DND-41 (cell line): ENCODE results near the gene IFT25.

ENCODE experiments used
- ATAC-seq: fragments of 200-7000 bp; cut with Tn5 transposase; 3 replicates; pipeline ENCODE4 v1.9.1; 2021; ENCODE audit warnings: low read depth; ENCODE audit not compliant: insufficient read depth
- DNase-seq: peaks from one replicate; pipeline ENCODE4 v3.0.0-alpha.2; 2020
- H2AFZ ChIP-seq: 2 replicates; pipeline ENCODE4 v1.6.0; 2012; ENCODE audit warnings: low read depth, low read length
- H3K27ac ChIP-seq: 2 replicates; pipeline ENCODE4 v1.5.1; 2012; ENCODE audit warnings: low read length, inconsistent platforms
- H3K27me3 ChIP-seq: fragments of 200-600 bp; sonication (generic); 2 replicates; pipeline ENCODE4 v1.6.0; 2012; ENCODE audit warnings: low read length, mild to moderate bottlenecking, inconsistent platforms; ENCODE audit not compliant: insufficient read depth, poor library complexity
- H3K36me3 ChIP-seq: 2 replicates; pipeline ENCODE4 v1.5.1; 2012; ENCODE audit warnings: low read length, inconsistent platforms; ENCODE audit not compliant: insufficient read depth
- H3K4me1 ChIP-seq: 2 replicates; pipeline ENCODE4 v1.5.1; 2012; ENCODE audit warnings: mild to moderate bottlenecking, low read length; ENCODE audit not compliant: insufficient read depth
- H3K4me2 ChIP-seq: 2 replicates; pipeline ENCODE4 v1.6.0; 2012; ENCODE audit warnings: mild to moderate bottlenecking, moderate library complexity, low read length, inconsistent platforms; ENCODE audit not compliant: insufficient read depth
- H3K4me3 ChIP-seq, 2 experiments: fragments of 200-600 bp in 1 of 2; shearing (Covaris generic) in 1 of 2; 2 replicates each; pipeline ENCODE4 v1.5.1; 2012 to 2016; ENCODE audit warnings: inconsistent platforms in 2 of 2, low read length in 2 of 2, mild to moderate bottlenecking in 2 of 2, low read depth in 1 of 2, moderate library complexity in 1 of 2
- H3K79me2 ChIP-seq: 2 replicates; pipeline ENCODE4 v1.6.0; 2012; ENCODE audit warnings: low read length, inconsistent platforms; ENCODE audit not compliant: insufficient read depth
- H3K9ac ChIP-seq: 2 replicates; pipeline ENCODE4 v1.6.0; 2012; ENCODE audit warnings: low read depth, mild to moderate bottlenecking, inconsistent platforms, low read length, moderate library complexity
- H3K9me3 ChIP-seq: 2 replicates; pipeline ENCODE4 v1.5.1; 2012; ENCODE audit warnings: low read length, moderate library complexity, mild to moderate bottlenecking, inconsistent platforms; ENCODE audit not compliant: insufficient read depth, severe bottlenecking
- H4K20me1 ChIP-seq: 2 replicates; pipeline ENCODE4 v1.6.0; 2012; ENCODE audit warnings: low read length; ENCODE audit not compliant: insufficient read depth
- EZH2 ChIP-seq: IDR thresholded peaks from 3 replicates; pipeline ENCODE4 v1.6.1; 2012; ENCODE audit warnings: borderline replicate concordance, low read depth, mild to moderate bottlenecking, moderate library complexity, low read length, inconsistent platforms; ENCODE audit not compliant: severe bottlenecking
- TF ChIP-seq, protein P1 (sequence below): IDR thresholded peaks from 2 replicates; pipeline ENCODE4 v1.5.1; 2012; ENCODE audit warnings: borderline replicate concordance, low read length, moderate library complexity, mild to moderate bottlenecking; ENCODE audit not compliant: poor library complexity, severe bottlenecking; ENCODE audit errors: extremely low read depth

IFT25 gene

DNA sequence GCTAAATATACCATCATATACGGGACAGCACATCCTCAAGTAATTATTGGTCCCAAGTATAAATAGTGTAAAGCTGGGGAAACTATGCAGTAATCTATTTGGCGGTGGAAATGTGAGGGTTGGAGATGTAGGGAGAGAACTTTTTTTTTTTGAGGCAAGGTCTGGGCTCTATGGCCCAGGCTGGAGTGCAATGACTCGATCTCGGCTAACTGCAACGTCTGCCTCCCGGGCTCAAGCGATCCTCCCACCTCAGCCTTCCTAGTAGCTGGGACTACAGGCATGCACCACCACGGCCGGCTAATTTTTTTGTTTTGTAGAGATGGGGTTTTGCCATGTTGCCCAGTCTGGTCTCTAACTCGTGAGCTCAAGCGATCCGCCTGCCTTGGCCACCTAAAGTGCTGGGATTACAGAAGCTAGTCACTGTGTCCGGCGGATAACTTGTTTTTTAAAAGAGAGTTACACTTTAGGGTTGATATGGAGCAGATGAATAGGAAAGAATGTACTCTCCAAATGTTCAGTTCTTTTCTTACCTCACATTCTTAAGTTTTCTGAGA is 1.9 kb downstream of the IFT25 start:
- peak overlapping the region in 1 of 2 experiments; percentile 71; a peak in 2 of 4 replicates for H3K4me3 ChIP-seq
- H2AFZ ChIP-seq: no peak overlapping the region
- peaks cover 6% of the 10 kb centered on the region; the same call in 1 of the 2 replicates for H4K20me1 ChIP-seq
- peak overlapping the region; percentile 98 for H3K4me2 ChIP-seq
- H3K9ac ChIP-seq: peak overlapping the region; percentile 77
- DNase-seq (no peak), ATAC-seq (no peak)
- H3K27me3 ChIP-seq: no peaks in the 10 kb centered on the region
- H3K9me3 ChIP-seq: no peaks in the 10 kb centered on the region
- peaks cover 58% of the 10 kb centered on the region for H3K4me1 ChIP-seq
- TF ChIP-seq, protein P1, sequence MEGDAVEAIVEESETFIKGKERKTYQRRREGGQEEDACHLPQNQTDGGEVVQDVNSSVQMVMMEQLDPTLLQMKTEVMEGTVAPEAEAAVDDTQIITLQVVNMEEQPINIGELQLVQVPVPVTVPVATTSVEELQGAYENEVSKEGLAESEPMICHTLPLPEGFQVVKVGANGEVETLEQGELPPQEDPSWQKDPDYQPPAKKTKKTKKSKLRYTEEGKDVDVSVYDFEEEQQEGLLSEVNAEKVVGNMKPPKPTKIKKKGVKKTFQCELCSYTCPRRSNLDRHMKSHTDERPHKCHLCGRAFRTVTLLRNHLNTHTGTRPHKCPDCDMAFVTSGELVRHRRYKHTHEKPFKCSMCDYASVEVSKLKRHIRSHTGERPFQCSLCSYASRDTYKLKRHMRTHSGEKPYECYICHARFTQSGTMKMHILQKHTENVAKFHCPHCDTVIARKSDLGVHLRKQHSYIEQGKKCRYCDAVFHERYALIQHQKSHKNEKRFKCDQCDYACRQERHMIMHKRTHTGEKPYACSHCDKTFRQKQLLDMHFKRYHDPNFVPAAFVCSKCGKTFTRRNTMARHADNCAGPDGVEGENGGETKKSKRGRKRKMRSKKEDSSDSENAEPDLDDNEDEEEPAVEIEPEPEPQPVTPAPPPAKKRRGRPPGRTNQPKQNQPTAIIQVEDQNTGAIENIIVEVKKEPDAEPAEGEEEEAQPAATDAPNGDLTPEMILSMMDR: no peak
- no peak for TF ChIP-seq EZH2
- peak overlapping the region; percentile 4; the same call in 1 of the 2 replicates for H3K27ac ChIP-seq
- peaks cover 83% of the 10 kb centered on the region for H3K79me2 ChIP-seq
- peaks cover 13% of the 10 kb centered on the region for H3K36me3 ChIP-seq

DNA sequence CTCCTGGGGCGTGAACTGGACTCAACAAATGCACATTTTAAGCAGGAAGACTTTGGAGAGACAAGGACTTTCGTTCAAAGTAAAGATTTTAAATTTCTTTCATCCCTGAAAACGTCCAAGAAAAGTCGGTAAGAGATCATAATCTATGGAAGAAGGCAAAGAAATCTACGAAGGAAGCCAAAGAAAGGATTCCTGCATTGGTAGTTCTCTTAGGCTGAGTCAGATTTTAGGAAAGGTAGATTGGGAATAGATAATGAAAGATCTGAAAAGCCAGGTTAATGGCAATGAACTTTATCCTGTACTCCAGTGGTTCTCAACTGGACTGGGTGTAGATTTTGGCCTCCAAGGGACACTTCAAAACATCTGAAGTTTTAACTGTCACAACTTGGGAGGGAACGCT is 2.4 kb downstream of the IFT25 start:
- Histone ChIP-seq H4K20me1 (peaks cover 6% of the 10 kb centered on the region; the same call in 1 of the 2 replicates), H3K4me3 (0 out of 4 replicates have a peak overlapping the region, but pooled peaks of 1 of the 2 experiments have one; percentile 2), H3K27ac (no peak overlapping the region), H2AFZ (no peak overlapping the region), H3K79me2 (peaks cover 83% of the 10 kb centered on the region), H3K9ac (0 out of 2 replicates have a peak overlapping the region, but pooled peaks have one; percentile 77), H3K9me3 (no peaks in the 10 kb centered on the region), H3K4me2 (peak overlapping the region; percentile 98), H3K4me1 (peaks cover 54% of the 10 kb centered on the region), H3K36me3 (peaks cover 17% of the 10 kb centered on the region), H3K27me3 (no peaks in the 10 kb centered on the region)
- ATAC-seq: no peak
- no peak for TF ChIP-seq EZH2
- TF ChIP-seq, protein P1: no peak
- DNase-seq: no peak

DNA sequence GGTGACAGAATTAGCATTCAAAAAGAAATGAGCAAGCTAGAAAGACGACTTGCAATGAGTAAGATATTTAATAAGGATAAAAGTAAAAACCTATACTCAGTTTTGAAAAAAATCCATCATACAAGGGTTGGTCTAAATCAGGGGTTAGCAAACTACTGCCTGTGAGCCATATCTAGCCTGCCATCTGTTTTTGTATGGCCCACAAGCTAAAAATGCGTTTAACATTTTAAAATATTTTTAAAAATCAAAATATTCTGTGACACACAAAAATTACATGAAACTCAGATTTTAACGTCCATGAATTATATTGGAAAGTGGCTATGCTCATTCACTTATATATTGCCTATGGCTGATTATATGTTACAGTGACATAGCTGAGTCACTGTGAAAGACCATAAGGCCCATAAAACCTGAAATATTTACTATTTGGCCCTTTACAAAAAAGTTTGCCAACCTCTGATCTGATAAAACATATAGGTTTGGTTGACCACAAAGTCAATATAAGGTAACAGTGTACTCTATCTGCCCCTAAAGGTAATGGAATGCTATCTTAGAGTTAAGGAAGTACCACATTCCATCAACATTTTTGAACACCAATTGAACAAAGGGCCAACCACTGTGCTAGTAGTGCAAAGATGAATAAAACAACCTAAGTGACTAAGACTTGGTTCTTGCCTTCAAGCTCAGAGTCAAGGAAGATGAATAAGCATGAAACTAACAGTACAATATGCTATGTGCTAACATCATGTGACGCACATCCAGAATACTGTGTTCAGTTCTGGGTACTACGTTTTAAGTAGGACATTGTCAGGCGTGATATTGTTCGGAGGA is 3.2 kb downstream of the IFT25 start:
- Histone ChIP-seq H3K4me3 (no peak overlapping the region), H3K9me3 (no peaks in the 10 kb centered on the region), H3K4me1 (peaks cover 46% of the 10 kb centered on the region), H3K27ac (peak overlapping the region; percentile 3; the same call in 1 of the 2 replicates), H3K27me3 (no peaks in the 10 kb centered on the region), H4K20me1 (peaks cover 4% of the 10 kb centered on the region; the same call in 1 of the 2 replicates), H3K79me2 (peaks cover 82% of the 10 kb centered on the region), H2AFZ (no peak overlapping the region), H3K9ac (no peak overlapping the region), H3K4me2 (peak overlapping the region; percentile 98), H3K36me3 (peaks cover 23% of the 10 kb centered on the region)
- TF ChIP-seq EZH2: no peak
- TF ChIP-seq, protein P1: no peak
- DNase-seq (no peak), ATAC-seq (no peak)
